PC-3 (cell line): ENCODE results near the gene CANX. TPM values are rescaled to one million over a fixed set of nuclear protein-coding genes. Genes with fewer than 3 reads are reported as not detected.

Experiments
- ATAC-seq: fragments of 200-7000 bp; cut with Tn5 transposase; 2 replicates; pipeline ENCODE4 v1.9.1; 2020; ENCODE audit warnings: mild to moderate bottlenecking, moderate library complexity
- BruUV-seq: library from RNA; stranded (reverse); fragments of 400-500 nt; replicated peaks from 2 replicates; lab custom pipeline; 2021; lab: Mats Ljungman, UMichigan
- CTCF ChIA-PET: fragments of 300-600 bp; sonication (Branson Sonifier 250); formaldehyde crosslinking; loops from one replicate; lab custom pipeline; 2022; ENCODE audit warnings: antibody characterized with exemption; lab: Charles Lee
- POLR2A ChIA-PET: fragments of 300-600 bp; sonication (Branson Sonifier 250); formaldehyde crosslinking; loops from one replicate; lab custom pipeline; 2022; ENCODE audit warnings: antibody characterized with exemption; ENCODE audit not compliant: unreplicated experiment; lab: Charles Lee
- DNase-seq: peaks from one replicate; pipeline ENCODE4 v3.0.0-alpha.2; 2015
- H2AFZ ChIP-seq: fragments of 300-600 bp; sonication (generic); 2 replicates; pipeline ENCODE4 v1.6.0; 2016; ENCODE audit warnings: antibody characterized with exemption, low read length
- H3F3A ChIP-seq: fragments of 300-600 bp; sonication (generic); one replicate; pipeline ENCODE4 v1.6.0; 2017; ENCODE audit warnings: antibody characterized with exemption, low read length, control low read depth, mild to moderate bottlenecking; ENCODE audit not compliant: unreplicated experiment
- H3K27ac ChIP-seq: fragments of 300-600 bp; sonication (generic); 2 replicates; pipeline ENCODE4 v1.5.1; 2016; ENCODE audit warnings: mild to moderate bottlenecking, low read length
- H3K27me3 ChIP-seq: fragments of 300-600 bp; sonication (generic); 2 replicates; pipeline ENCODE4 v1.6.1; 2016; ENCODE audit warnings: low read length, mixed read lengths
- H3K36me3 ChIP-seq: fragments of 300-600 bp; sonication (generic); 2 replicates; pipeline ENCODE4 v1.6.1; 2016; ENCODE audit warnings: low read depth, mixed run types, low read length, mixed read lengths
- H3K4me1 ChIP-seq: fragments of 300-600 bp; sonication (generic); 2 replicates; pipeline ENCODE4 v1.5.1; 2016; ENCODE audit warnings: low read length; ENCODE audit not compliant: insufficient read depth
- H3K4me2 ChIP-seq: fragments of 300-600 bp; sonication (generic); 2 replicates; pipeline ENCODE4 v1.6.0; 2016; ENCODE audit warnings: low read length
- H3K4me3 ChIP-seq: fragments of 300-600 bp; sonication (generic); 2 replicates; pipeline ENCODE4 v1.5.1; 2016; ENCODE audit warnings: mild to moderate bottlenecking, low read length, mixed read lengths
- H3K79me2 ChIP-seq: fragments of 300-600 bp; sonication (generic); 2 replicates; pipeline ENCODE4 v1.6.1; 2017; ENCODE audit warnings: low read length, mixed read lengths
- H3K9ac ChIP-seq: fragments of 300-600 bp; sonication (generic); 2 replicates; pipeline ENCODE4 v1.6.0; 2016; ENCODE audit warnings: mild to moderate bottlenecking, low read length
- H3K9me2 ChIP-seq: fragments of 300-600 bp; sonication (generic); replicated peaks from 2 replicates; pipeline ENCODE4 v1.6.1; 2016; ENCODE audit warnings: mixed run types, low read length, mixed read lengths
- H3K9me3 ChIP-seq: fragments of 300-600 bp; sonication (generic); 2 replicates; pipeline ENCODE4 v1.6.1; 2016; ENCODE audit warnings: low read length, mixed read lengths
- H4K20me1 ChIP-seq: fragments of 300-600 bp; sonication (generic); 2 replicates; pipeline ENCODE4 v1.6.1; 2016; ENCODE audit warnings: low read length, mixed read lengths
- CTCF ChIP-seq: fragments of 300-600 bp; sonication (generic); conservative IDR thresholded peaks from 2 replicates; pipeline ENCODE4 v1.5.1; 2017; ENCODE audit warnings: antibody characterized with exemption, low read depth, mild to moderate bottlenecking, low read length
- EZH2 ChIP-seq: fragments of 300-600 bp; sonication (generic); IDR thresholded peaks from one replicate; pipeline ENCODE4 v1.6.1; 2017; ENCODE audit warnings: antibody characterized with exemption, mild to moderate bottlenecking, low read length; ENCODE audit not compliant: unreplicated experiment
- EZH2phosphoT487 ChIP-seq: fragments of 300-600 bp; sonication (generic); IDR thresholded peaks from 2 replicates; pipeline ENCODE4 v1.6.1; 2018; ENCODE audit warnings: mild to moderate bottlenecking, antibody characterized with exemption, low read length, borderline replicate concordance
- intact Hi-C: fragments of 100-400 bp; cut with micrococcal nuclease; formaldehyde crosslinking; loops from 2 replicates; pipeline ENCODE4 v1.9.0; 2023
- total RNA-seq: library from RNA; depleted of rRNA; stranded (reverse); fragments of >200 nt; gene quantifications from 2 replicates; pipeline ENCODE4 v1.2.3, GENCODE V29; 2014

The CANX gene
- total RNA-seq, 1 experiment from 2014 or later: 293 TPM

- DNase-seq (peak; percentile 97), ATAC-seq (peak; percentile 89)
- H3K4me1 ChIP-seq: peaks cover 7% of the 10 kb centered on the region; the same call in 1 of the 2 replicates
- peak overlapping the region; percentile 100 for H3K9ac ChIP-seq
- no peaks in the 10 kb centered on the region for H3F3A ChIP-seq
- H3K4me2 ChIP-seq: peak overlapping the region; percentile 91
- H3K4me3 ChIP-seq: peak overlapping the region; percentile 100
- TSS peak; percentile 91 for BruUV-seq
- H2AFZ ChIP-seq: peak overlapping the region; percentile 49
- no peaks in the 10 kb centered on the region for H3K9me2 ChIP-seq
- H3K9me3 ChIP-seq: no peaks in the 10 kb centered on the region
- H3K27ac ChIP-seq: peak overlapping the region; percentile 92
- H4K20me1 ChIP-seq: peaks cover 23% of the 10 kb centered on the region
- no peaks in the 10 kb centered on the region for H3K27me3 ChIP-seq
- intact Hi-C loops: loop anchor here (2.0 kb wide), 2 partner anchors 13 to 35 kb away; partner anchors contain the start of gene MAML1
- ChIA-PET CTCF (no interaction called here), POLR2A (no interaction called here)
- H3K79me2 ChIP-seq: peaks cover 56% of the 10 kb centered on the region
- H3K36me3 ChIP-seq: no peaks in the 10 kb centered on the region
- TF ChIP-seq CTCF (no peak), EZH2 (no peak), EZH2phosphoT487 (no peak)
Observed at GRCh38 chr5:179697993-179698934, 503 bp upstream of the CANX start.

DNA sequence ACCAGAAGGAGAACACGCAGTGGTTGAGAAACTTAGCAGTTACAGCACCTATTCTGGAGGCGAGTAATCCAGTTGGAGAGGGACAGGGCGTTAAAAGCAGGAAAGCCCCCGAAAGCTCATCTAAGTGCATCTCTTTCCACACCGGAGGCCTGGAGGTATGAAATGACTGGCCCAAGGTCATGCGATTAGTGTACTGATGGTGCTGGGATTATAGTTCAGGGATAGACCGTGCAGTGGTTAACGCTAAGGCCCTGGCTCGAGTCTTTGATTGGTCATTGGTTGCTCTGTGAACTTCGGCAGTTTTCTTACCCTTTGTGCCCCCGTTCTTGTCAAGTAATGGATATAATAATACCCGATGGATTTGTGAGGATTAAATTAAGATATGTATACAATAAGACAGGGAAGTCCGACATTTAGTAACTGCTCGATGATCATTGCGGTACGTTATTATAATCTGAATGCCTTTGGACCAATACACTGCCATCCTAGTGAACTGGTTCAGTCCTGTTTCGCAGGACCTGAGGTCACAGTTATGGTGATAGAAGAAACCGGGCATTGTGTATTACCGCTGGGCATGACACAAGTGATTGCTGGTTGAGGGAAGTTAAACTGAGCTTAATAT is 960 bp downstream of the CANX start:
- peak; percentile 8 for DNase-seq
- intact Hi-C loops: loop anchor here (2.0 kb wide), 2 partner anchors 15 to 33 kb away; partner anchors contain the start of gene MAML1

More for the DNA sequence above, 960 bp downstream of the CANX start:
- Histone ChIP-seq H3K9ac (peak overlapping the region; percentile 100), H2AFZ (no peak overlapping the region), H3K4me1 (peaks cover 7% of the 10 kb centered on the region; the same call in 1 of the 2 replicates), H3F3A (no peaks in the 10 kb centered on the region), H4K20me1 (peaks cover 31% of the 10 kb centered on the region), H3K36me3 (peaks cover 7% of the 10 kb centered on the region; the same call in 1 of the 2 replicates), H3K27me3 (no peaks in the 10 kb centered on the region), H3K4me3 (peak overlapping the region; percentile 100), H3K4me2 (peak overlapping the region; percentile 91), H3K79me2 (peaks cover 69% of the 10 kb centered on the region), H3K9me2 (no peaks in the 10 kb centered on the region), H3K9me3 (no peaks in the 10 kb centered on the region), H3K27ac (peak overlapping the region; percentile 80)
- BruUV-seq: TSS peak; percentile 64
- CTCF ChIA-PET: no interaction called here
- POLR2A ChIA-PET: no interaction called here
- ATAC-seq: no peak
- no peak for TF ChIP-seq EZH2phosphoT487
- TF ChIP-seq EZH2: no peak
- TF ChIP-seq CTCF: no peak
